A673 (cell line): ENCODE measurements around the gene AGAP1. TPM values are rescaled to one million over a fixed set of nuclear protein-coding genes. Genes with fewer than 3 reads are reported as not detected.

Experiments used
- BruUV-seq: library from RNA; stranded (reverse); fragments of 400-500 nt; replicated peaks from 2 replicates; lab custom pipeline; 2021; lab: Mats Ljungman, UMichigan
- CTCF ChIA-PET: fragments of 300-600 bp; sonication (Branson Sonifier 250); formaldehyde crosslinking; loops from one replicate; lab custom pipeline; 2022; ENCODE audit warnings: antibody characterized with exemption; lab: Charles Lee
- POLR2A ChIA-PET: fragments of 300-600 bp; sonication (Branson Sonifier 250); formaldehyde crosslinking; loops from one replicate; lab custom pipeline; 2022; ENCODE audit warnings: antibody characterized with exemption; ENCODE audit not compliant: low non-redundant PET; lab: Charles Lee
- DNase-seq: peaks from one replicate; pipeline ENCODE4 v3.0.0-alpha.2; 2015; ENCODE audit warnings: low spot score
- H3K27ac ChIP-seq: fragments of 200-600 bp; sonication (generic); 2 replicates; pipeline ENCODE4 v1.5.1; 2016; ENCODE audit warnings: mixed run types, low read depth, mild to moderate bottlenecking, mixed read lengths, antibody characterized with exemption, low read length; ENCODE audit not compliant: poor library complexity, severe bottlenecking
- H3K27me3 ChIP-seq: fragments of 200-600 bp; sonication (generic); replicated peaks from 2 replicates; pipeline ENCODE4 v1.6.1; 2017; ENCODE audit warnings: mixed run types, low read depth, mild to moderate bottlenecking, mixed read lengths, antibody characterized with exemption, low read length; ENCODE audit not compliant: insufficient read depth, poor library complexity
- H3K36me3 ChIP-seq: fragments of 200-600 bp; sonication (generic); 2 replicates; pipeline ENCODE4 v1.6.1; 2016; ENCODE audit warnings: mixed run types, mild to moderate bottlenecking, mixed read lengths, antibody characterized with exemption, low read length; ENCODE audit not compliant: insufficient read depth, poor library complexity, severe bottlenecking
- H3K4me1 ChIP-seq: fragments of 200-600 bp; sonication (generic); 2 replicates; pipeline ENCODE4 v1.6.1; 2017; ENCODE audit warnings: mixed run types, mild to moderate bottlenecking, mixed read lengths, antibody characterized with exemption, low read length; ENCODE audit not compliant: insufficient read depth, poor library complexity, severe bottlenecking
- H3K4me3 ChIP-seq: fragments of 200-600 bp; sonication (generic); 2 replicates; pipeline ENCODE4 v1.5.1; 2016; ENCODE audit warnings: low read depth, mixed run types, mild to moderate bottlenecking, mixed read lengths, low read length; ENCODE audit not compliant: poor library complexity, severe bottlenecking
- H3K9me3 ChIP-seq: fragments of 200-600 bp; sonication (generic); 2 replicates; pipeline ENCODE4 v1.6.1; 2016; ENCODE audit warnings: mixed run types, low read depth, mild to moderate bottlenecking, mixed read lengths, antibody characterized with exemption, low read length; ENCODE audit not compliant: poor library complexity, severe bottlenecking
- EZH2 ChIP-seq: fragments of 200-600 bp; sonication (generic); IDR thresholded peaks from 2 replicates; pipeline ENCODE4 v1.6.1; 2017; ENCODE audit warnings: borderline replicate concordance, low read depth, mild to moderate bottlenecking, mixed read lengths, antibody characterized with exemption, low read length; ENCODE audit not compliant: poor library complexity, severe bottlenecking
- intact Hi-C: fragments of 100-400 bp; cut with micrococcal nuclease; formaldehyde crosslinking; loops from one replicate; pipeline ENCODE4 v1.10.0; 2022; ENCODE audit not compliant: unreplicated experiment
- total RNA-seq: library from RNA; stranded (reverse); gene quantifications from 2 replicates; pipeline ENCODE4 v1.2.3, GENCODE V29; 2021
- TF ChIP-seq, protein P1 (sequence below): fragments of 300-800, 200-600 bp; sonication (generic); conservative IDR thresholded peaks from 2 replicates; pipeline ENCODE4 v1.5.1; 2017; ENCODE audit warnings: low read depth, mild to moderate bottlenecking, antibody characterized with exemption, low read length, moderate library complexity, mixed read lengths

AGAP1 gene
- total RNA-seq, 1 experiment from 2014 or later, result 25.3 TPM

DNA sequence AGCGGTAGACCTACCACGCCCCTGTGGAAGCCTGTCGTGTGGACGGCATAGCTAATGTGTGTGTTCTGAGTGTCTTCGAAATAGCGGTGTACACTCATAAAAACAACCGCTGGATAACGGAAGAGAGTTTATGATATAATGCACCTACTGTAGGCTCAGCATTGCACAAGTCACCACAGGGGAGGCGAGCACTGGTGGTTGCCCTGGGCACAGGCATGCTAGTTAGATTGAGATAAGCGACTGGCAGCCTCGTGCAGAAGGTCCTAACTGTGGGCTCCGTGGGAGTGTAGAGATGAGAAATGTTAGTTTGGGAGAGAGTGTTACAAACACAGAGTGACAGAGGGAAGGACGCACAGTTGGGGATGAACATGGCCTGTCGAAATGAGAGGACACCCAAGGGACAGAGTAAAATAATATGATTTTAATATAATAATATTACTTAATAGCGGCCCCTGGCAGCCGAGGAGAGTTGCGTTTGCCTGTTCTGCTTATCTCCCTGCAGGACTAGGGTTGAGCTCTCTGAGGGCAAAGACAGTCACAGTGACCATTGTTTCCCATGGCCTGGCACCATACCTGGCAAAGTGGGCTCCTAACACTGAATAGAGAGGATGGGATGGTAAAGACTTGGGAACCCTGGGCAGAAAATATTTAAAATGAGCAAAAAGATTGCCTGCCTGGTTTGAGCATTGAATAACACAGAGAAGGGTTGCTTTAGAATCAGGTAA is 470.2 kb downstream of the AGAP1 start:
- no peaks in the 10 kb centered on the region for H3K4me1 ChIP-seq
- BruUV-seq, result no TSS peak

DNA sequence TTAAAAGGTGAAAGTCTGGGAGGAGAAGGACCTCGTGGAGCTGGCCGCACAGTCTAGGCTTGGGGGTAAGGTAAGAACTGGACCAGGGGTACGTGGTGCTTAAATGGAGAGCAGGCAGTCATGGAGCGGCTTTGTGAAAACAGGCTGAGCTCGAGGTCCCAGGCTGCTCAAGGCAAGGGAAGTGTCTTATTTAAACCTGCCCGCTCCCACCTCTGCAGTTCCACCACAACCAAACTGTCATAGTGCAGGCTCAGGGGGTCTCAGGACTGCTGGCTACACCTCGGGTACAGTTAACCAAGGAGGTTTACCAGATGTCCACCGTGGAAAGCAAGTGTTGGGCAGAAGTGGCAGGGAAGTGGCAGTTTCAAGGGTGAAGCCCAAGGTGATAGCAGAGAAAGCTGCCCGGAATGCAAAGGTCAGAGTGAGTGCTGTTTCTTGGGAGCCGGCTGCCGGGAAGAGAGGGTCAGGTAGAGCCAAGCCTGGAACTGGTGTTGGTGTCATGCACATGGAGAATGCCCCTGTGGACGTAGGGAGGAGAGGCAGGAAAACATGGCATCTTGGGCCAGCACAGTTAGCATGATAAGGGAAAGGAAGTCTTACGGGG is 471.0 kb downstream of the AGAP1 start:
- no peak for TF ChIP-seq EZH2
- TF ChIP-seq, protein P1, sequence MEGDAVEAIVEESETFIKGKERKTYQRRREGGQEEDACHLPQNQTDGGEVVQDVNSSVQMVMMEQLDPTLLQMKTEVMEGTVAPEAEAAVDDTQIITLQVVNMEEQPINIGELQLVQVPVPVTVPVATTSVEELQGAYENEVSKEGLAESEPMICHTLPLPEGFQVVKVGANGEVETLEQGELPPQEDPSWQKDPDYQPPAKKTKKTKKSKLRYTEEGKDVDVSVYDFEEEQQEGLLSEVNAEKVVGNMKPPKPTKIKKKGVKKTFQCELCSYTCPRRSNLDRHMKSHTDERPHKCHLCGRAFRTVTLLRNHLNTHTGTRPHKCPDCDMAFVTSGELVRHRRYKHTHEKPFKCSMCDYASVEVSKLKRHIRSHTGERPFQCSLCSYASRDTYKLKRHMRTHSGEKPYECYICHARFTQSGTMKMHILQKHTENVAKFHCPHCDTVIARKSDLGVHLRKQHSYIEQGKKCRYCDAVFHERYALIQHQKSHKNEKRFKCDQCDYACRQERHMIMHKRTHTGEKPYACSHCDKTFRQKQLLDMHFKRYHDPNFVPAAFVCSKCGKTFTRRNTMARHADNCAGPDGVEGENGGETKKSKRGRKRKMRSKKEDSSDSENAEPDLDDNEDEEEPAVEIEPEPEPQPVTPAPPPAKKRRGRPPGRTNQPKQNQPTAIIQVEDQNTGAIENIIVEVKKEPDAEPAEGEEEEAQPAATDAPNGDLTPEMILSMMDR, result no peak
- BruUV-seq, result no TSS peak

More for the DNA sequence above, 470.2 kb downstream of the AGAP1 start:
- POLR2A ChIA-PET, result no interaction called here
- CTCF ChIA-PET, result no interaction called here
- Histone ChIP-seq H3K27ac (no peak overlapping the region), H3K4me3 (no peak overlapping the region), H3K27me3 (no peaks in the 10 kb centered on the region), H3K36me3 (no peaks in the 10 kb centered on the region), H3K9me3 (no peaks in the 10 kb centered on the region)
- TF ChIP-seq, protein P1, result no peak
- TF ChIP-seq EZH2, result no peak
- no peak for DNase-seq
- intact Hi-C loops, result no loop called here

DNA sequence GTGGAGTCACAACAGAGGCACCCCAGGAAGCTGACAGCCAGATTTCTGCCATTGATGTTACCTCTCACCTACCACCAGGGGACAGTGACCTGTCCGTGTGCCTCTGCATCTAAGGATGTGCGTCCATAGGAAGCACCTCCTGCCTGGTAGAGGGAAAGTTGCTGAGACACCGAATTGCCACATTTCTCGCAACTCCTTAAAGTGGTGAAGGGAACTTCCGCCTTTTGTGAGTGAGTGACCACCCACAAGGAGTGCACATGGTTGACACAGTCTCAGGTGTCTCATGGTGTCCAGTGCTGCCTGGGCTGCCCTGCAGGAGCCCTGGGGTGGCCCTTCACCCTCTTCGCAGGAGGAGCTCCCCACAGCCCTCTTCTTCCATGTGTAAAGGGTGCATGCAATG is 472.6 kb downstream of the AGAP1 start:
- POLR2A ChIA-PET, result no interaction called here

More for the DNA sequence above, 471.0 kb downstream of the AGAP1 start:
- ChIA-PET CTCF (no interaction called here), POLR2A (no interaction called here)
- Histone ChIP-seq H3K27ac (no peak overlapping the region), H3K4me1 (no peaks in the 10 kb centered on the region), H3K4me3 (no peak overlapping the region), H3K27me3 (no peaks in the 10 kb centered on the region), H3K36me3 (no peaks in the 10 kb centered on the region), H3K9me3 (no peaks in the 10 kb centered on the region)
- intact Hi-C loops, result no loop called here
- no peak for DNase-seq

More for the DNA sequence above, 472.6 kb downstream of the AGAP1 start:
- no peaks in the 10 kb centered on the region for H3K36me3 ChIP-seq
- no peaks in the 10 kb centered on the region for H3K4me1 ChIP-seq
- no peaks in the 10 kb centered on the region for H3K9me3 ChIP-seq
- no peak for DNase-seq
- no peak overlapping the region for H3K27ac ChIP-seq
- H3K27me3 ChIP-seq, result no peaks in the 10 kb centered on the region
- CTCF ChIA-PET, result no interaction called here
- no peak for TF ChIP-seq EZH2
- TF ChIP-seq, protein P1, result no peak
- H3K4me3 ChIP-seq, result no peak overlapping the region
- BruUV-seq, result no TSS peak
- intact Hi-C loops, result no loop called here
